ENCODE data around the gene POTEF.
"Not testable (repeated sequence)": the region's sequence is repeated elsewhere in the genome, so short reads cannot be mapped to it uniquely, and the experiment has no call there.

Gene POTEF

GRCh38 chr2:130152136-130152815 lies 23.3 kb upstream of the POTEF start:
- not testable (repeated sequence) for DNase-seq

GRCh38 chr2:130151145-130151512 lies 22.1 kb upstream of the POTEF start:
- not testable (repeated sequence) for DNase-seq

- no peak for DNase-seq
These were observed 21.4 kb upstream of the POTEF start for GRCh38 chr2:130150181-130151144.

- DNase-seq, result not testable (repeated sequence)
These were observed 19.5 kb upstream of the POTEF start for GRCh38 chr2:130148515-130148914.

- DNase-seq, result peak; percentile 53
These were observed 16.0 kb upstream of the POTEF start, which contains the start of gene CCDC74B for GRCh38 chr2:130145006-130145414. Gene CCDC74B (minus strand): TSS chr2:130145112. CDS start chr2:130144996, 116 bp downstream.

GRCh38 chr2:130143266-130144039 lies 14.4 kb upstream of the POTEF start:
- DNase-seq, result not testable (repeated sequence)

GRCh38 chr2:130142396-130143265 lies 13.6 kb upstream of the POTEF start:
- not testable (repeated sequence) for DNase-seq

GRCh38 chr2:130141645-130142370 lies 12.8 kb upstream of the POTEF start:
- DNase-seq, result not testable (repeated sequence)

GRCh38 chr2:130141002-130141401 lies 12.0 kb upstream of the POTEF start:
- not testable (repeated sequence) for DNase-seq

GRCh38 chr2:130140516-130140915 lies 11.5 kb upstream of the POTEF start:
- DNase-seq, result not testable (repeated sequence)

- not testable (repeated sequence) for DNase-seq
These were observed 10.6 kb upstream of the POTEF start for GRCh38 chr2:130139331-130140280.

- DNase-seq, result not testable (repeated sequence)
These were observed 9.8 kb upstream of the POTEF start for GRCh38 chr2:130138841-130139251.

- not testable (repeated sequence) for DNase-seq
These were observed 9.3 kb upstream of the POTEF start for GRCh38 chr2:130138326-130138725.

- DNase-seq, result not testable (repeated sequence)
These were observed 8.1 kb upstream of the POTEF start for GRCh38 chr2:130137118-130137517.

- not testable (repeated sequence) for DNase-seq
These were observed 7.5 kb upstream of the POTEF start for GRCh38 chr2:130136546-130136945.

GRCh38 chr2:130135692-130136541 lies 6.9 kb upstream of the POTEF start:
- DNase-seq, result no peak

GRCh38 chr2:130128464-130128863 lies 558 bp downstream of the POTEF start:
- DNase-seq, result not testable (repeated sequence)

GRCh38 chr2:130127726-130128125 lies 1.3 kb downstream of the POTEF start:
- not testable (repeated sequence) for DNase-seq

- not testable (repeated sequence) for DNase-seq
These were observed 8.1 kb downstream of the POTEF start for GRCh38 chr2:130120924-130121323.
